Body of pancreas (tissue), 4 donors: Measurements from ENCODE around the gene ZBTB47. TPM values are rescaled to one million over a fixed set of nuclear protein-coding genes. Genes with fewer than 3 reads are reported as not detected.
A peak's percentile ranks its signal among the peaks of the same experiment; 100 is the strongest.

ENCODE experiments used
- ATAC-seq: fragments of 150-250 bp; one replicate; pipeline ENCODE4 v1.9.1; 2016
- DNase-seq, 4 donors: peaks; one replicate each; pipeline ENCODE4 v3.0.0-alpha.2; 2019
- H3K27ac ChIP-seq, 4 donors: fragments of 200-600 bp; sonication (generic); 1 replicate in 3 of 4; 2 replicates in 1 of 4; pipeline versions ENCODE4 v1.5.1 to v1.6.1; 2016 to 2019; ENCODE audit warnings: mild to moderate bottlenecking in 1 of 4, mixed read lengths in 1 of 4, moderate library complexity in 1 of 4
- H3K27me3 ChIP-seq, 2 donors: fragments of 200-600 bp; sonication (generic); one replicate each; pipeline ENCODE4 v1.6.0; 2016; ENCODE audit warnings: mild to moderate bottlenecking in 1 of 2
- H3K36me3 ChIP-seq, 2 donors: fragments of 200-600 bp; sonication (generic); replicated peaks in 1 of 2; 2 replicates each; pipeline ENCODE4 v1.5.1; 2016; ENCODE audit warnings: low read depth in 2 of 2; ENCODE audit not compliant: insufficient read depth in 1 of 2
- H3K4me1 ChIP-seq: fragments of 200-600 bp; sonication (generic); one replicate; pipeline ENCODE4 v1.6.0; 2016
- H3K4me3 ChIP-seq, 2 donors: fragments of 200-600 bp; sonication (generic); 1 replicate in 1 of 2; 2 replicates in 1 of 2; pipeline ENCODE4 v1.5.1; 2016 to 2019
- H3K9me3 ChIP-seq, 3 donors: fragments of 200-600 bp; sonication (generic); 1 replicate in 2 of 3; 2 replicates in 1 of 3; pipeline ENCODE4 v1.5.1; 2016
- POLR2A ChIP-seq, 3 donors: fragments of 450-650 bp; IDR thresholded peaks; one replicate each; pipeline ENCODE4 v1.6.1; 2016; ENCODE audit warnings: antibody characterized with exemption in 3 of 3, mild to moderate bottlenecking in 2 of 3
- WGBS, 2 donors: methylation state at CpG; one replicate each; pipeline ENCODE4 v1.1.5; 2017; 5-methylcytosine and 5-hydroxymethylcytosine counted together
- intact Hi-C: fragments of 100-400 bp; cut with DNase I; formaldehyde crosslinking; loops from one replicate; pipeline ENCODE4 v1.15.1; 2023
- total RNA-seq, 2 donors: library from RNA; depleted of rRNA; stranded (reverse); fragments of >200 nt; gene quantifications; one replicate each; pipeline ENCODE4 v1.1.0, GENCODE V29; 2016
- TF ChIP-seq, protein P1 (sequence below), 7 experiments: fragments of 450-650 bp in 4 of 7; fragments of 200-600 bp in 3 of 7; sonication (generic) in 3 of 7; IDR thresholded peaks; one replicate each; pipeline ENCODE4 v1.5.1; 2016 to 2019; ENCODE audit warnings: antibody characterized with exemption in 7 of 7

The ZBTB47 gene
- total RNA-seq, 2 donors from 2014 or later: 19.7 to 20.4 TPM

- no peaks in the 10 kb centered on the region for H3K9me3 ChIP-seq
- no peak overlapping the region for H3K4me3 ChIP-seq
- H3K27ac ChIP-seq: no peak overlapping the region
- peaks cover 0 to 3% of the 10 kb centered on the region in 2 donors for H3K36me3 ChIP-seq
- peak in 1 of 4 donors; percentile 50 for DNase-seq
- 52 to 60% methylated on average over 5 to 6 of the region's 6 CpGs for WGBS, 2 donors
- no peaks in the 10 kb centered on the region for H3K27me3 ChIP-seq
- TF ChIP-seq POLR2A (IDR thresholded peaks at IDR 0.05): no peak
- TF ChIP-seq, protein P1, sequence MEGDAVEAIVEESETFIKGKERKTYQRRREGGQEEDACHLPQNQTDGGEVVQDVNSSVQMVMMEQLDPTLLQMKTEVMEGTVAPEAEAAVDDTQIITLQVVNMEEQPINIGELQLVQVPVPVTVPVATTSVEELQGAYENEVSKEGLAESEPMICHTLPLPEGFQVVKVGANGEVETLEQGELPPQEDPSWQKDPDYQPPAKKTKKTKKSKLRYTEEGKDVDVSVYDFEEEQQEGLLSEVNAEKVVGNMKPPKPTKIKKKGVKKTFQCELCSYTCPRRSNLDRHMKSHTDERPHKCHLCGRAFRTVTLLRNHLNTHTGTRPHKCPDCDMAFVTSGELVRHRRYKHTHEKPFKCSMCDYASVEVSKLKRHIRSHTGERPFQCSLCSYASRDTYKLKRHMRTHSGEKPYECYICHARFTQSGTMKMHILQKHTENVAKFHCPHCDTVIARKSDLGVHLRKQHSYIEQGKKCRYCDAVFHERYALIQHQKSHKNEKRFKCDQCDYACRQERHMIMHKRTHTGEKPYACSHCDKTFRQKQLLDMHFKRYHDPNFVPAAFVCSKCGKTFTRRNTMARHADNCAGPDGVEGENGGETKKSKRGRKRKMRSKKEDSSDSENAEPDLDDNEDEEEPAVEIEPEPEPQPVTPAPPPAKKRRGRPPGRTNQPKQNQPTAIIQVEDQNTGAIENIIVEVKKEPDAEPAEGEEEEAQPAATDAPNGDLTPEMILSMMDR (IDR thresholded peaks at IDR 0.05): no peak
- intact Hi-C loops: loop anchor here (5.0 kb wide), 1 partner anchor 77 kb away; no protein-coding TSS in a partner anchor
- H3K4me1 ChIP-seq: peaks cover 12% of the 10 kb centered on the region
- no peak for ATAC-seq
Measured at GRCh38 chr3:42660131-42660715, 6.7 kb downstream of the ZBTB47 start.

DNA sequence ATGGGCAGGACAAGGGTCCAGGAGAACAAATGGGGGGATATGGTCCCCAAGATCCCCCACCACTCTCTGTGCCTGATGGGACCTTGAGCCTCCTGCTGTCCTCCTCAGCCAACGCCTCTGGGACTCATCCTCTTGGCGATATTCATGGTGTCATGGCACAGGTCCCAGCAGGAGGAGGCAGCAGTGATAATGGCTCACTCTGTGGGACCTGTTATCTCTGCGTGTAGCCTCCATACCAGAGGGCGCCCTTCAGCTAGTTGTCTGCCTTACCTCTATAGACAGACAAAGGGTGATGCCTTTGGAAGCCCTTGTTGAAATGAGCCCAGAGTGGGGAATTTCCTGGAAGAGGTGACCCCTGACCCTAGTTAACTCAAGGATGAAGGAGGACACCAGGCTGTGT is 7.4 kb downstream of the ZBTB47 start:
- no peaks in the 10 kb centered on the region for H3K27me3 ChIP-seq
- TF ChIP-seq, protein P1 (IDR thresholded peaks at IDR 0.05): no peak
- TF ChIP-seq POLR2A (IDR thresholded peaks at IDR 0.05): no peak
- intact Hi-C loops: loop anchor here (5.0 kb wide), 1 partner anchor 76 kb away; no protein-coding TSS in a partner anchor
- peaks cover 5% of the 10 kb centered on the region for H3K4me1 ChIP-seq
- DNase-seq (no peak), ATAC-seq (no peak)
- no peak overlapping the region for H3K27ac ChIP-seq
- no peaks in the 10 kb centered on the region for H3K9me3 ChIP-seq
- no peak overlapping the region for H3K4me3 ChIP-seq
- H3K36me3 ChIP-seq: peaks cover 0 to 3% of the 10 kb centered on the region in 2 donors
- WGBS, 2 donors: 74 to 83% methylated on average over 4 of the region's 4 CpGs

GRCh38 chr3:42661593-42662022 is 8.1 kb downstream of the ZBTB47 start:
- TF ChIP-seq, protein P1 (IDR thresholded peaks at IDR 0.05): no peak
- TF ChIP-seq POLR2A (IDR thresholded peaks at IDR 0.05): no peak
- H3K36me3 ChIP-seq: peaks cover 0 to 3% of the 10 kb centered on the region in 2 donors
- no peak overlapping the region for H3K4me3 ChIP-seq
- H3K27ac ChIP-seq: no peak overlapping the region
- intact Hi-C loops: loop anchor here (5.0 kb wide), 1 partner anchor 76 kb away; no protein-coding TSS in a partner anchor
- H3K9me3 ChIP-seq: no peaks in the 10 kb centered on the region
- H3K4me1 ChIP-seq: no peaks in the 10 kb centered on the region
- H3K27me3 ChIP-seq: no peaks in the 10 kb centered on the region
- DNase-seq (no peak), ATAC-seq (no peak)
- WGBS, 2 donors: 85 to 92% methylated on average over 5 of the region's 5 CpGs

- WGBS, 2 donors: 82 to 90% methylated on average over 7 of the region's 7 CpGs
- H3K4me1 ChIP-seq: no peaks in the 10 kb centered on the region
- DNase-seq (no peak), ATAC-seq (no peak)
- H3K27me3 ChIP-seq: no peaks in the 10 kb centered on the region
- H3K4me3 ChIP-seq: no peak overlapping the region
- H3K9me3 ChIP-seq: no peaks in the 10 kb centered on the region
- TF ChIP-seq, protein P1 (IDR thresholded peaks at IDR 0.05): no peak
- TF ChIP-seq POLR2A (IDR thresholded peaks at IDR 0.05): no peak
- H3K36me3 ChIP-seq: peaks cover 0 to 3% of the 10 kb centered on the region in 2 donors
- H3K27ac ChIP-seq: no peak overlapping the region
- intact Hi-C loops: loop anchor here (5.0 kb wide), 1 partner anchor 75 kb away; no protein-coding TSS in a partner anchor
Measured at GRCh38 chr3:42662037-42662812, 8.7 kb downstream of the ZBTB47 start.
